HepG2 (cell line): ENCODE results near the gene TFPI2. TPM values are rescaled to one million over a fixed set of nuclear protein-coding genes. Genes with fewer than 3 reads are reported as not detected.

Experiments used
- ATAC-seq: fragments of 200-7000 bp; cut with Tn5 transposase; 3 replicates; pipeline ENCODE4 v1.9.1; 2020; ENCODE audit warnings: mild to moderate bottlenecking, moderate library complexity
- BruUV-seq: library from RNA; stranded (reverse); fragments of 400-500 nt; replicated peaks from 2 replicates; lab custom pipeline; 2021; lab: Mats Ljungman, UMichigan
- CTCF ChIA-PET: fragments of 300-600 bp; formaldehyde crosslinking; extraction: SDS; loops from one replicate; lab custom pipeline; 2021; ENCODE audit warnings: low total read pairs, inconsistent platforms, low intra/inter-chr PET ratio; lab: Yijun Ruan, JAX
- POLR2A ChIA-PET: fragments of 350-600 bp; sonication (Branson Sonifier 250); formaldehyde crosslinking; loops from one replicate; lab custom pipeline; 2020; ENCODE audit warnings: antibody characterized with exemption, inconsistent platforms; lab: Yijun Ruan, JAX
- DNase-seq: peaks from one replicate; pipeline ENCODE4 v3.0.0-alpha.2; 2015; ENCODE audit warnings: low spot score
- FAIRE-seq: peaks from 3 replicates; lab custom pipeline; 2011; peaks lifted over from hg19 to GRCh38; lab: Jason Lieb, UNC
- H2AFZ ChIP-seq: one replicate; pipeline ENCODE4 v1.6.1; 2011; ENCODE audit warnings: low read length, inconsistent platforms
- H3K27ac ChIP-seq: fragments of 300-600 bp; 3 replicates; pipeline ENCODE4 v1.8.0; 2011; ENCODE audit warnings: mixed run types, mild to moderate bottlenecking, mixed read lengths, low read length, inconsistent platforms; ENCODE audit not compliant: insufficient read depth; ENCODE audit errors: extremely low read length
- H3K27me3 ChIP-seq, 2 experiments: fragments of 200-600 bp in 1 of 2; 2 replicates in 1 of 2; 3 replicates in 1 of 2; pipeline versions ENCODE4 v1.6.0 to v1.8.0; 2011; ENCODE audit warnings: low read length in 2 of 2, mild to moderate bottlenecking in 2 of 2, moderate library complexity in 2 of 2, inconsistent platforms in 1 of 2; ENCODE audit not compliant: insufficient read depth in 2 of 2, control insufficient read depth in 1 of 2
- H3K36me3 ChIP-seq, 2 experiments: fragments of 200-600 bp in 1 of 2; replicated peaks in 1 of 2; 2 replicates in 1 of 2; 3 replicates in 1 of 2; pipeline versions ENCODE4 v1.5.1 to v1.8.0; 2011; ENCODE audit warnings: low read length in 2 of 2, inconsistent platforms in 1 of 2; ENCODE audit not compliant: insufficient read depth in 2 of 2, control insufficient read depth in 1 of 2
- H3K4me1 ChIP-seq: 2 replicates; pipeline ENCODE4 v1.5.1; 2012; ENCODE audit warnings: low read length, inconsistent platforms; ENCODE audit not compliant: insufficient read depth
- H3K4me2 ChIP-seq: 2 replicates; pipeline ENCODE4 v1.6.0; 2011; ENCODE audit warnings: low read depth, low read length, inconsistent platforms
- H3K4me3 ChIP-seq, 3 experiments: fragments of 200-600 bp in 1 of 3; sonication (generic), shearing (Covaris generic) in 1 of 3; replicated peaks in 1 of 3; 2 replicates each; pipeline ENCODE4 v1.5.1; 2011 to 2016; ENCODE audit warnings: low read length in 3 of 3, inconsistent platforms in 2 of 3, low read depth in 2 of 3, mild to moderate bottlenecking in 2 of 3, control low read depth in 1 of 3, mixed read lengths in 1 of 3; ENCODE audit not compliant: insufficient read depth in 1 of 3
- H3K79me2 ChIP-seq: one replicate; pipeline ENCODE4 v1.6.1; 2011; ENCODE audit warnings: low read length, inconsistent platforms; ENCODE audit not compliant: insufficient read depth
- H3K9ac ChIP-seq: 2 replicates; pipeline ENCODE4 v1.6.0; 2011; ENCODE audit warnings: mild to moderate bottlenecking, low read depth, low read length, inconsistent platforms; ENCODE audit not compliant: insufficient read depth
- H3K9me3 ChIP-seq: 2 replicates; pipeline ENCODE4 v1.5.1; 2012; ENCODE audit warnings: mild to moderate bottlenecking, low read length
- H4K20me1 ChIP-seq: 2 replicates; pipeline ENCODE4 v1.6.0; 2011; ENCODE audit warnings: inconsistent platforms, mild to moderate bottlenecking, low read length, moderate library complexity; ENCODE audit not compliant: insufficient read depth
- ATF5 ChIP-seq: sonication (generic); formaldehyde crosslinking; IDR thresholded peaks from 2 replicates; pipeline ENCODE4 v1.4.0; 2020; ENCODE audit warnings: mild to moderate bottlenecking, low read depth, missing genetic modification reagents
- ATM ChIP-seq: fragments of 450-650 bp; IDR thresholded peaks from 2 replicates; pipeline ENCODE4 v1.7.1; 2017; ENCODE audit warnings: mild to moderate bottlenecking, borderline replicate concordance
- CTCF ChIP-seq: sonication (generic); formaldehyde crosslinking; IDR thresholded peaks from 2 replicates; pipeline ENCODE4 v1.5.0; 2020; ENCODE audit warnings: mild to moderate bottlenecking, missing genetic modification reagents, moderate library complexity
- DMAP1 ChIP-seq: IDR thresholded peaks from 2 replicates; pipeline ENCODE4 v1.6.1; 2016
- POGK ChIP-seq: sonication (generic); formaldehyde crosslinking; conservative IDR thresholded peaks from 2 replicates; pipeline ENCODE4 v1.8.0; 2022; ENCODE audit warnings: mild to moderate bottlenecking, moderate library complexity, missing genetic modification reagents
- RAD21 ChIP-seq: fragments of 450-650 bp; formaldehyde crosslinking; IDR thresholded peaks from 2 replicates; pipeline ENCODE4 v1.5.0; 2020; ENCODE audit warnings: mild to moderate bottlenecking
- SMC3 ChIP-seq: IDR thresholded peaks from 2 replicates; pipeline ENCODE4 v1.6.1; 2011; ENCODE audit warnings: low read length, improper control_type of control experiment
- STAG1 ChIP-seq: sonication (generic); formaldehyde crosslinking; IDR thresholded peaks from 2 replicates; pipeline ENCODE4 v1.4.0; 2020; ENCODE audit warnings: missing genetic modification reagents
- YEATS4 ChIP-seq: sonication (generic); formaldehyde crosslinking; IDR thresholded peaks from 2 replicates; pipeline ENCODE4 v1.4.0; 2020; ENCODE audit warnings: missing genetic modification reagents, borderline replicate concordance
- ZNF441 ChIP-seq: sonication (generic); formaldehyde crosslinking; IDR thresholded peaks from 2 replicates; pipeline ENCODE4 v1.7.0; 2021; ENCODE audit warnings: missing genetic modification reagents, borderline replicate concordance
- ZNF773 ChIP-seq: sonication (generic); formaldehyde crosslinking; IDR thresholded peaks from 2 replicates; pipeline ENCODE4 v1.4.0; 2020; ENCODE audit warnings: missing genetic modification reagents, borderline replicate concordance
- WGBS: methylation state at CpG from one replicate; pipeline ENCODE4 v1.1.6; 2017; ENCODE audit warnings: low lambda C conversion rate; 5-methylcytosine and 5-hydroxymethylcytosine counted together
- in situ Hi-C: cut with HindIII; loops from 2 replicates; pipeline ENCODE4 v1.10.0; 2017; ENCODE audit warnings: low pct_unique_long_range_greater_than_20kb; ENCODE audit not compliant: extremely low pct_ligation_motif_present
- intact Hi-C: fragments of 100-400 bp; cut with micrococcal nuclease; formaldehyde crosslinking; loops from one replicate; pipeline ENCODE4 v1.10.0; 2022; ENCODE audit not compliant: unreplicated experiment
- polyA plus RNA-seq, 8 experiments: library from polyadenylated mRNA; depleted of rRNA in 3 of 8; stranded (reverse) in 7 of 8; unstranded in 1 of 8; fragments of >200 nt; fragmentation: Illumina TruSeq in 4 of 8; extraction: Trizol in 4 of 8; gene quantifications; 2 replicates each; pipeline versions ENCODE4 v1.2.1 to v1.2.3, GENCODE V29; 2011 to 2016; ENCODE audit warnings: low read depth in 4 of 8, missing spikeins in 1 of 8, mixed read lengths in 1 of 8; ENCODE audit not compliant: insufficient read depth in 1 of 8
- total RNA-seq, 5 experiments: library from RNA; depleted of rRNA; stranded (reverse); fragments of >200 nt; fragmentation: Illumina TruSeq; extraction: Trizol; gene quantifications; 2 replicates each; pipeline ENCODE4 v1.2.3, GENCODE V29; 2016; ENCODE audit warnings: low read depth in 1 of 5
- TF ChIP-seq, protein P1 (sequence below): sonication (generic); formaldehyde crosslinking; IDR thresholded peaks from 2 replicates; pipeline ENCODE4 v1.4.0; 2020; ENCODE audit warnings: mild to moderate bottlenecking, missing genetic modification reagents

The TFPI2 gene
- total and polyA plus RNA-seq, 2 of the 13 experiments (the other 11 are each of a cell fraction or from before 2014, with no cell fraction given), result 0.16 to 0.22 TPM

DNA sequence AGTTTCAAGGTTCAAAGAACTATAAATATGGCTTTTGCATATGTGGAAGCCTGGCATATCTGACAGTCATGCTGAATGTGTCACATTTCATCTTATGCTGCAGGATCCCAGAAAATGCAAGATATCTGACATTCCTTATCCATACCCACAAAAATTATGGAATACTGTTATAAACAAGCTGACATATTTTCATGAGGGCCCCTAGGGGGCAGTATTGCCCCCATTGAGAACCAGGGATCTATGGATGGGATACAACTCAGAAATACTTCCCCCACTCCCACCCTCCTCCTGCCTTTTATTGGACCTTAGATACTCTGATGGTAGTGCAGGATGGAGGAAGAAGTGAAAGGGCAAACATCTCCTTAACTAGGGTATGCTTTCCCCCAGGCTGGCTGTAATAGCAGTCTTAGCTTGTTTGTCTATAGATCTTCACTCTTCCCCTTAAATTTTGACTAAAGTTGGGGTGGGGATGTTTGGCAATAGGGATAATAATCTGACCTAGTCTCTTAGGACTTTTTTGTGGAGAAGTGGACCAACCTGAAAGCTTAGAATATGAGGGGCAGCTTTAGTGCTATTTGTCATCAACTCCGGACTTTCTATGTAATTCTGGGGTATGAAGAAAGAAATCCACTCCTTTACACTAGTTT, 12.3 kb upstream of the TFPI2 start:
- H3K4me3 ChIP-seq, result no peak overlapping the region
- BruUV-seq, result no TSS peak
- peak; percentile 62 for ATAC-seq
- CTCF ChIA-PET, result interaction anchor here (2.0 kb wide), 1 partner anchor 185 kb away, joined by 18 read pairs; no protein-coding TSS in a partner anchor
- in situ Hi-C loops, result loop anchor here (5.0 kb wide), 1 partner anchor 184 kb away; no protein-coding TSS in a partner anchor
- intact Hi-C loops, result loop anchor here (1.0 kb wide), 1 partner anchor 184 kb away; no protein-coding TSS in a partner anchor
- no peak overlapping the region for H3K27ac ChIP-seq
- no peak overlapping the region for H3K4me2 ChIP-seq
- no peaks in the 10 kb centered on the region for H3K27me3 ChIP-seq
- H3K9me3 ChIP-seq, result no peaks in the 10 kb centered on the region
- WGBS, result 90% methylated on average over 1 of the region's 1 CpG
- no peaks in the 10 kb centered on the region for H3K79me2 ChIP-seq
- H3K9ac ChIP-seq, result no peak overlapping the region
- TF ChIP-seq STAG1 (CRISPR knock-in tag), result peak; percentile 51
- TF ChIP-seq RAD21, result peak; percentile 29; the same call in 1 of the 2 replicates
- no peak for TF ChIP-seq ZNF441 (CRISPR knock-in tag)
- TF ChIP-seq CTCF (CRISPR knock-in tag), result peak; percentile 62
- TF ChIP-seq SMC3, result 0 out of 2 replicates have a peak, but pooled peaks have one; percentile 18
- TF ChIP-seq, all 625 proteins: peak for 4
- H3K4me1 ChIP-seq, result no peaks in the 10 kb centered on the region
- DNase-seq (peak; percentile 25), FAIRE-seq (no peak)
- no peak overlapping the region for H2AFZ ChIP-seq
- H3K36me3 ChIP-seq, result no peaks in the 10 kb centered on the region
- POLR2A ChIA-PET, result no interaction called here
- no peaks in the 10 kb centered on the region for H4K20me1 ChIP-seq

GRCh38 chr7:93897680-93898079, 7.1 kb upstream of the TFPI2 start:
- in situ Hi-C loops (no loop called here), intact Hi-C loops (no loop called here)
- ChIA-PET CTCF (no interaction called here), POLR2A (no interaction called here)
- ATAC-seq (no peak), DNase-seq (no peak), FAIRE-seq (no peak)
- no peak overlapping the region for H3K27ac ChIP-seq
- no peaks in the 10 kb centered on the region for H4K20me1 ChIP-seq
- no peaks in the 10 kb centered on the region for H3K79me2 ChIP-seq
- no peak overlapping the region for H3K4me2 ChIP-seq
- WGBS, result 3% methylated on average over 2 of the region's 2 CpGs
- no peaks in the 10 kb centered on the region for H3K9me3 ChIP-seq
- TF ChIP-seq DMAP1 (CRISPR knock-in tag) (no peak), ZNF773 (no peak), POGK (CRISPR knock-in tag) (no peak), ATM (no peak), ATF5 (CRISPR knock-in tag) (no peak), YEATS4 (CRISPR knock-in tag) (no peak)
- TF ChIP-seq, protein P1, sequence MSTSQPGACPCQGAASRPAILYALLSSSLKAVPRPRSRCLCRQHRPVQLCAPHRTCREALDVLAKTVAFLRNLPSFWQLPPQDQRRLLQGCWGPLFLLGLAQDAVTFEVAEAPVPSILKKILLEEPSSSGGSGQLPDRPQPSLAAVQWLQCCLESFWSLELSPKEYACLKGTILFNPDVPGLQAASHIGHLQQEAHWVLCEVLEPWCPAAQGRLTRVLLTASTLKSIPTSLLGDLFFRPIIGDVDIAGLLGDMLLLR, result no peak
- H3K9ac ChIP-seq, result no peak overlapping the region
- 0 out of 5 replicates have a peak, but pooled peaks cover 0 to 1% of the 10 kb centered on the region in 2 experiments for H3K27me3 ChIP-seq
- H3K36me3 ChIP-seq, result no peaks in the 10 kb centered on the region
- H3K4me1 ChIP-seq, result no peaks in the 10 kb centered on the region
- no peak overlapping the region for H3K4me3 ChIP-seq
- H2AFZ ChIP-seq, result no peak overlapping the region
- no TSS peak for BruUV-seq
